ENCODE results near the gene SFXN4. TPM values are rescaled to one million over a fixed set of nuclear protein-coding genes. Genes with fewer than 3 reads are reported as not detected.

SFXN4 gene
- total and polyA plus RNA-seq, 2 of the 4 experiments (the other 2 are of a cell fraction): 12.0 to 12.5 TPM

GRCh38 chr10:119103903-119104653, 61.4 kb downstream of the SFXN4 start, which contains the start of gene DENND10:
TSS of gene DENND10 (plus strand) at chr10:119104113. CDS start at chr10:119104143, 30 bp downstream.
- Histone ChIP-seq H3K4me1 (ENCODE audit: control insufficient read depth, insufficient read depth, low read length) (peaks cover 4% of the 10 kb centered on the region; the same call in 1 of the 2 replicates), H2BK20ac (ENCODE audit: low read depth, low read length) (no peak within 1 kb of the TSS), H3K9me1 (ENCODE audit: insufficient read depth, low read length) (peaks cover 5% of the 10 kb centered on the region; the same call in 1 of the 2 replicates), H3K79me1 (ENCODE audit: low read depth in 1 of 2, low read length in 2 of 2) (peaks cover 22 to 37% of the 10 kb centered on the region in 2 experiments), H3K27me3 (ENCODE audit: control insufficient read depth, insufficient read depth, low read length) (no peaks in the 10 kb centered on the region), H3K27ac (ENCODE audit: insufficient read depth, low read length) (peak within 1 kb of the TSS; percentile 68), H4K20me1 (ENCODE audit: insufficient read depth, low read length) (peaks cover 4% of the 10 kb centered on the region; the same call in 1 of the 2 replicates), H3K4me3 (ENCODE audit: insufficient read depth, low read depth, low read length) (peak within 1 kb of the TSS; percentile 93), H4K8ac (ENCODE audit: low read depth in 2 of 2, low read length in 2 of 2) (peak within 1 kb of the TSS in 1 of 2 experiments; percentile 81; a peak in 2 of 4 replicates), H2AK5ac (ENCODE audit: low read depth, low read length) (peak within 1 kb of the TSS; percentile 68), H3K18ac (ENCODE audit: low read depth, low read length) (peak within 1 kb of the TSS; percentile 94), H3K23ac (ENCODE audit: low read depth, low read length) (peak within 1 kb of the TSS; percentile 11), H3K14ac (replicated peaks; ENCODE audit: low read depth, low read length) (peak within 1 kb of the TSS; percentile 81), H2BK15ac (ENCODE audit: low read depth, low read length) (peak within 1 kb of the TSS; percentile 80; the same call in 2 of the 3 replicates), H3K9me3 (ENCODE audit: control insufficient read depth, insufficient read depth, low read length) (no peaks in the 10 kb centered on the region), H3K36me3 (ENCODE audit: control insufficient read depth, insufficient read depth, low read length) (peaks cover 9% of the 10 kb centered on the region), H2BK5ac (ENCODE audit: low read depth, low read length, poor library complexity, severe bottlenecking) (peak within 1 kb of the TSS; percentile 54), H3K4me2 (ENCODE audit: low read depth, low read length) (peak within 1 kb of the TSS; percentile 96), H2AFZ (replicated peaks; ENCODE audit: low read length, poor library complexity) (peak within 1 kb of the TSS; percentile 96), H3K4ac (ENCODE audit: low read depth, low read length) (peak within 1 kb of the TSS; percentile 79), H3K9ac (ENCODE audit: low read depth, low read length) (peak within 1 kb of the TSS; percentile 73), H4K91ac (ENCODE audit: insufficient read depth, low read depth, low read length) (peak within 1 kb of the TSS; percentile 24; the same call in 1 of the 2 replicates), H4K5ac (ENCODE audit: low read depth, low read length) (peak within 1 kb of the TSS; percentile 75), H2AK9ac (replicated peaks; ENCODE audit: low read depth, low read length, poor library complexity) (peak within 1 kb of the TSS; percentile 95), H2BK120ac (ENCODE audit: low read depth, low read length) (peak within 1 kb of the TSS; percentile 33; the same call in 1 of the 2 replicates), H3K56ac (ENCODE audit: extremely low read depth, insufficient read depth, low read length) (no peak within 1 kb of the TSS; the same call in 1 of the 2 replicates)
- ChIA-PET CTCF (interaction anchor here (0.6 kb wide), 1 partner anchor 60 kb away, joined by 3 read pairs; no protein-coding TSS in a partner anchor), POLR2A (ENCODE audit: unreplicated experiment) (interaction anchor here (0.7 kb wide), 1 partner anchor 88 kb away, joined by 3 read pairs; no protein-coding TSS in a partner anchor)
- in situ Hi-C loops (cut with MboI; ENCODE audit: low sequenced_read_pairs): no loop called here
- ATAC-seq (ENCODE audit: low read depth) (peak; percentile 95), DNase-seq (peak; percentile 72)
- intact Hi-C loops (cut with micrococcal nuclease): loop anchor here (1.0 to 2.0 kb wide), 2 partner anchors 10 to 23 kb away; partner anchors contain the start of gene EIF3A
- BruUV-seq (replicated peaks): no TSS peak
- dilution Hi-C loops (cut with HindIII; ENCODE audit: low sequenced_read_pairs, unreplicated experiment): no loop called here
- 0% methylated on average over 26 of the region's 91 CpGs; no CpG with 5 or more reads in 1 of the 2 experiments for WGBS, 2 experiments (ENCODE audit: extremely low coverage in 2 of 2, insufficient read length in 1 of 2)
- TF ChIP-seq FOS (IDR thresholded peaks at IDR 0.05; ENCODE audit: low read depth, low read length) (no peak), SMC3 (IDR thresholded peaks at IDR 0.05; ENCODE audit: low read depth, low read length) (no peak), POLR2A (IDR thresholded peaks at IDR 0.05; ENCODE audit: low read depth, low read length) (peak; percentile 78), RCOR1 (IDR thresholded peaks at IDR 0.05; ENCODE audit: insufficient replicate concordance, low read length) (no peak), MAZ (IDR thresholded peaks at IDR 0.05; ENCODE audit: borderline replicate concordance, low read depth, low read length) (peak; percentile 29; the same call in 1 of the 2 replicates)
- TF ChIP-seq, protein P1, sequence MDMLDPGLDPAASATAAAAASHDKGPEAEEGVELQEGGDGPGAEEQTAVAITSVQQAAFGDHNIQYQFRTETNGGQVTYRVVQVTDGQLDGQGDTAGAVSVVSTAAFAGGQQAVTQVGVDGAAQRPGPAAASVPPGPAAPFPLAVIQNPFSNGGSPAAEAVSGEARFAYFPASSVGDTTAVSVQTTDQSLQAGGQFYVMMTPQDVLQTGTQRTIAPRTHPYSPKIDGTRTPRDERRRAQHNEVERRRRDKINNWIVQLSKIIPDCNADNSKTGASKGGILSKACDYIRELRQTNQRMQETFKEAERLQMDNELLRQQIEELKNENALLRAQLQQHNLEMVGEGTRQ (IDR thresholded peaks at IDR 0.05; ENCODE audit: low read depth, low read length): no peak
- TF ChIP-seq, protein P2, sequence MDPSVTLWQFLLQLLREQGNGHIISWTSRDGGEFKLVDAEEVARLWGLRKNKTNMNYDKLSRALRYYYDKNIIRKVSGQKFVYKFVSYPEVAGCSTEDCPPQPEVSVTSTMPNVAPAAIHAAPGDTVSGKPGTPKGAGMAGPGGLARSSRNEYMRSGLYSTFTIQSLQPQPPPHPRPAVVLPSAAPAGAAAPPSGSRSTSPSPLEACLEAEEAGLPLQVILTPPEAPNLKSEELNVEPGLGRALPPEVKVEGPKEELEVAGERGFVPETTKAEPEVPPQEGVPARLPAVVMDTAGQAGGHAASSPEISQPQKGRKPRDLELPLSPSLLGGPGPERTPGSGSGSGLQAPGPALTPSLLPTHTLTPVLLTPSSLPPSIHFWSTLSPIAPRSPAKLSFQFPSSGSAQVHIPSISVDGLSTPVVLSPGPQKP (IDR thresholded peaks at IDR 0.05; ENCODE audit: borderline replicate concordance, low read depth, low read length): no peak

Measured in IMR-90 (cell line).